GM12872 (cell line): ENCODE data around the gene ARHGAP42.
A peak's percentile ranks its signal among the peaks of the same experiment; 100 is the strongest.

Experiments used
- CTCF ChIP-seq: IDR thresholded peaks from 3 replicates; pipeline ENCODE4 v1.5.1; 2011; ENCODE audit warnings: low read depth, mild to moderate bottlenecking, low read length, moderate library complexity; ENCODE audit not compliant: insufficient read depth

ARHGAP42 gene

DNA sequence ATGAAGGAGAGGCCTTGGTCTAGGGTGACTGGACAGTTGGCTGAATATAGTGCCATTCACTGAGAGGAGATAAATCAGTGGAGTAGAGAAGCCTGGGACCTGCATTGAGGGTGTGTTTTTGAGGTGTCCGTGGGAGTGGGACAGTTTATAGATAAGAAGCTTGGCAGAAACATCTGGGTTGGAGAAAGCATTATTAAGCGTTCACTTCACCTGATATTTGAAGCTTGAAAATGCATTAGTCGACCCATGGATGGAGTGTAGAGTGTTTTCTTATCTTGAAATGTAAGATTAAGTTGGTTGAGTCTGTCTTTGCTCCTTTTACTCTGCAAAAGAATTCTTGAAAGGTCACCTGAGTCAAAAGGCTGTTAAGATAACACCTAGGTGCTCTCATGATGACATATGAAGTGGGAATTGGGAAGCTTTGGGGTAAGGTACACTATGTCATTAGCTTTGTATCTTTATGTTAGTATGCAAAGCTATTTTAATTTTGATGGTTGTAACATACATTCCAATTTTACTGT is 160.7 kb downstream of the ARHGAP42 start:
- TF ChIP-seq CTCF, result no peak

GRCh38 chr11:100849009-100849900 is 162.2 kb downstream of the ARHGAP42 start:
- TF ChIP-seq CTCF, result no peak

GRCh38 chr11:100849901-100850235 is 162.8 kb downstream of the ARHGAP42 start:
- TF ChIP-seq CTCF, result no peak

DNA sequence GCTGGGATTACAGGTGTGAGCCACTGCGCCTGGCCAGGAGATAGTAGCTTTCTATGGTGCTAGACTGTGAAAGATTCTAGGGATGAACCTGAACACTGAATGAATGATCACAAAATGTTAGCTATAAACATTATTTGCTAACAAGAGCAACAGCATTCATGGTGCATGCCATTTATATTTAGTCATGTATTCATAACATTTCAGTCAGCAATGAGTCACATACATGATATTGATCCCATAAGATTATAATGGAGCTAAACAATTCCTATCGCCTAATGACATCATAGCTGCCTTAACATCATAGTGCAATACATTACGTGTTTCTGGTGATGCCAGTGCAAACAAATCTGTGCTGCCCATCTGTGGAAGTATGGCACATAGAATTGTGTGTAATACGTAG is 164.1 kb downstream of the ARHGAP42 start:
- no peak for TF ChIP-seq CTCF

GRCh38 chr11:100851584-100852152 is 164.6 kb downstream of the ARHGAP42 start:
- no peak for TF ChIP-seq CTCF

DNA sequence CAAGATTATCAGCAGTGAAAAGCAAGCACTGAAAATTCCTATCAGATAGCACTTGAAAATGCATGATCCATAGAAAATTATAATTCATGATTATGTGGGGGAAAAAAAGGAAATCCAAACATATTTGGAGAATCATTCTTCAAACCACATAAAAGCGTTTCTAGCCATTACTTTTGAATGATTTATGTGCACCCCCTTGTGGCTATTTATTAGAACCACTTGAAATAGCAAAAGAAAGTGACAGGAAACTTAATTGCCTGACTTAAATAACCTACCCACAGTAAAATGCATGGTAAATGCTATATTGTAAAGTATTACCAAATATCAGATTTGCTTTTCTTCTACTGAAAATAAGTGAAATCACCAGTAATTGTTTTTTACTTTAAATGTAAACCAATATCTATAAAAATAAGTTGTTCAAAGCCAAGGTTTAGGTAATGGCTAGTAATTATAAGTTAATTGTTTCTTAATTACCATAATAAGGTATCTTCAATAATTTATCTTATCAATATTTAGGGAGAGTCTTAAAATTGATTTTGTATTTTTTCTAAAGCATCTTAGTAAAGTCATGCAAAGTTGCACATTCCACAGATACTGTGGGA is 168.5 kb downstream of the ARHGAP42 start:
- peak; percentile 43; the same call in 1 of the 3 replicates for TF ChIP-seq CTCF

DNA sequence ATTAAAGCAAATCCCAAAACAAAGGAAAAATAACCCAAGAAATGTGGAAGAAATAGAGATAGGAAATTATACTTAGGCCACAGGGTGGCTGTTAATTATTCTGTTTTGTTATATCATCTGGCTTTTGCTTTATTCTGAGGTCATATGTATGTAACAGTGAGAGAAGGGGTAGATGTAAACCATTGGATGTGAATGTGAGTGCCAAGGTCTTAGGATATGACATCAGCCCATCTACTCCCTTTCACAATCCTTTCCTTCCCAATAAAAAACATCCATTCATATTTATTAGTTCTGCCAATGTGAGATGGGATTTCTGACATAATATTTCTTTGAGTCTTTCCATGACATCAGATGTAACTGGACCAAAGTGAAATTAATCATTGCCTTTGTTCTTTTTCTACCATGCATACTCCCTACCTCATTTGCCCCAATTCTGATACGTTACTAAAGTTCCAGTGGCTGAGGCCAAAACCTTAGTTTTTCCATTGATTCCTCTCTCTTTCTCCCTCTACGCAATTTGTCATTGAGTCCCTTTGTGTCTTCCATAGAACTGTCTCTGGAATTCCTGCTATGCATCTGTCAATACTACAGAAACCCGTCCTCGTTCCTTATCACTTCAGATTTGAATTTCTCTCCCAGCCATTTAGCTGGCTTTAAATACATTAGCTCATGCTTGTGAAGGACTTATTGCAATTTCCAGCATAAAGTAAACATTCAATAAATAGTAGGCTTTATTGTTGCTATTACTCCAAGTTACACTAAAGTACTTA is 170.3 kb downstream of the ARHGAP42 start:
- TF ChIP-seq CTCF, result no peak
